NCI-H2227 treated with DMSO at 0.1 percent for 48 hours (cell line): ENCODE results near the gene PLXNA4.
A peak's percentile ranks its signal among the peaks of the same experiment; 100 is the strongest.

Experiments used
- DNase-seq: peaks from one replicate; lab custom pipeline; 2025; lab: John Stamatoyannopoulos, UW

PLXNA4 gene

GRCh38 chr7:132436121-132436520 lies 140.1 kb downstream of the PLXNA4 start:
- peak; percentile 39 for DNase-seq

- DNase-seq, result peak; percentile 48
Observed at GRCh38 chr7:132435016-132435990, 141.0 kb downstream of the PLXNA4 start.

GRCh38 chr7:132434041-132434440 lies 142.2 kb downstream of the PLXNA4 start:
- DNase-seq, result no peak

DNA sequence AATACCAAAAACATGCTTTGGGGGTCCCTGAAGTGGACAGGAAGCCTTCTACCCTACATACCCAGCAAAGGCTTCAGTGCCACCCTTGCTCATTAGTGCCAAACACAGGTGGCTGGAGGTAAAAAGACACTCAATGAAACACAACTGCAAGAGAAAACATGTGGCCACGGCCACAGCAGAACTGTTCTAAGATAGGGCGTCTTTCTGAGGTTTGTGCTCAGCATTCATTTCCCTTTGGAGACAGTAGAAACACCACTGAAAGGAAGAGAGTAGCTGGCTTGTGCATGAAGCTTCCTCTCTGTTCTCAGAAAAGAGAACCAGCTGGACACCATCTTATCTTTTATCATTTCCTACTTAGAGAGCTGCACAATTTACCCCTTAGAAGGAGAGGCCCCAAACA lies 143.0 kb downstream of the PLXNA4 start:
- no peak for DNase-seq

- no peak for DNase-seq
Observed at GRCh38 chr7:132430861-132431822, 145.1 kb downstream of the PLXNA4 start.

- no peak for DNase-seq
Observed at GRCh38 chr7:132430041-132430855, 146.0 kb downstream of the PLXNA4 start.

- no peak for DNase-seq
Observed at GRCh38 chr7:132429181-132429580, 147.1 kb downstream of the PLXNA4 start.

DNA sequence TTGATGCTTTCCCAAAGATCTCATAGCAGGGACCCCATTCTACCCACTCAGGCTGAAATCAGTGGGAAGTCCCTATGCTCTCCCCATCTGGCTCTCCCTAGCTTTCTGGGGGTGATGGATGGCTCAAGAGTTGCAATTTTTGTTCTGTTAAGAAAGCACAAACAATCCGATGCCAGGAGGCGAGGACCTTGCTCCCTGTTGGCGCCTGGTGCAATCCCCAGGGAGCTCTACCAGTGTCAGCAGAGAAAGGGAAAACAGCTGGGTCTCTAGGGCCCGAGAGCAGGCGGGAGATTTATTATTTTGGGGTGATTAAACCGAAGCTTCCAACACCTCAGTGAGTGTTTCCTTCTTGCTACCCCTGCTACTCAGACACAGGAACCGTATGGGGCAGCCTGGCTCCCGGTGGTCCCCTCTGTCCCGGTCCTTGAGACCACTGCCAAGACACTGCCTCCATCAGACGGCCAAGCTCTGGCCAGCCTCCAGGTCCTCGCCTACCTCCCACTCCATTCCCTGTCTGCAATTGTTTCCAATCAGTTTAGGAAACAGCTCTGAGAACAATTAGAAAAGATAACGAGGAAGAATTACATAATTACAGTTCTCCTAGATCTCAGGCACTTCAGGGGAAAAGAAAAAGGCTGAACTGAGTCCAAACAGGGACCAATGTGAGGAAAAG lies 147.9 kb downstream of the PLXNA4 start:
- DNase-seq, result no peak

DNA sequence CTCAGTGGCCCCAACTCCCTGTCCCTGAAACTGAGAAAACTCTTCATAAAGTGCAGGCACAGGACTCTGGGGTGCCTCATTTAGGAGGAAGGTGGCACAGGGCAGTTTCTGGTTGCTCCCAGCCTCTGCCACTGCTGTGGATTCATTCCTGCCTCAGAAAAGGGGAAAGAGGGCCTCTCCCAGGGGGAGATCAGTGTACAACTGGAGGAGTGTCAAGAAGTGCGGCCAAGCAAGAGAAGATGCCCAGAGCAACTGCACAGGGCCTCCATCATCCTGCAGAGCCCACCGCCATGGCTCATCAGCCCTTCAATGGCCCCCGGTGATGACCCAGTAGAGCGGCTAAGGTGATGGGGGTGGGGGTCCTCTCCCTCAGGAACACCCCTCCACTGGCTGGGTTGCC lies 150.3 kb downstream of the PLXNA4 start:
- DNase-seq, result no peak

DNA sequence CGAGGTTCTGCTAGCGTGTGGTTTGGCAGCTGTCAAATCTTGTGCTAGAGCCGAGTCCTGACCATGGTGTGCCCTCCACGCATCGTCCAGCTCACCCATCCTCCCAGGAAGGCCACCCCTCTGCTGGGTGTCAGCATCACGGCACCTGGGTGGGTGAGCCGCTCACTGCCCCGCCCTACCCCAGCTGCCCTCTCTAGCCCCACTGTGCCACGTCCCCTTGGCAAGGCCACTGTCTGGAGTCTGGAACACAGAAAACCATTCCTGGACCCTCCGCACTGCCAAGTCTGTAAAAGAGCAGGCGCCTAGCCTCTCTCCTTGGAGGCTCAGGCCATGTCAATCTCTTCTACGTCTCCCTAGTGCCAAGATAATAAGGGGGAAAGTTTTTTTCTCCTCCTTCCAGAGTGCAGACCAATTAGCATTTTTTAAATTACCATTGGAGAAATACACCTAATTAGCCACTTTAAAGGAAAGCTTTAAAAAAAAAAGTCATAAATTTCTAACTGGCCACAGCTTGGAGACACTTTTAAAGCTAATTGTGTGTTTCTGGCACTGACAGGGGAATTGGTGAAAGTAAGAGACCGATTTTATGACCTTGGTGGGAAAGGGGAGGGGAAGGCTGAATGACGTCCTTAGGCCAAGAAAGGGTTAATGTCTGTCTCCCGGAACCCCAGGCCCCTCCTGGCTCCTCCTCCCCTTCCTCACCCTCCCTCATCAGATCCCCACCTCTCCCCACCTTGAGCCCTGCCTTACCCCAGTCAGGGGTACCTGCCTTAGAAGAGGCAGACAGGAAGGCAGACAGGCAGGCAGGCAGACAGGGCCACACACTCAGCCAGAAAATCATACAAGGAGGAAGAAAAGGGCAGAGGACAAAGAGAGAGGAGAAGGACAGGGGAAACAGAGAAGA lies 151.2 kb downstream of the PLXNA4 start:
- no peak for DNase-seq

GRCh38 chr7:132424277-132424676 lies 152.0 kb downstream of the PLXNA4 start:
- DNase-seq, result no peak

DNA sequence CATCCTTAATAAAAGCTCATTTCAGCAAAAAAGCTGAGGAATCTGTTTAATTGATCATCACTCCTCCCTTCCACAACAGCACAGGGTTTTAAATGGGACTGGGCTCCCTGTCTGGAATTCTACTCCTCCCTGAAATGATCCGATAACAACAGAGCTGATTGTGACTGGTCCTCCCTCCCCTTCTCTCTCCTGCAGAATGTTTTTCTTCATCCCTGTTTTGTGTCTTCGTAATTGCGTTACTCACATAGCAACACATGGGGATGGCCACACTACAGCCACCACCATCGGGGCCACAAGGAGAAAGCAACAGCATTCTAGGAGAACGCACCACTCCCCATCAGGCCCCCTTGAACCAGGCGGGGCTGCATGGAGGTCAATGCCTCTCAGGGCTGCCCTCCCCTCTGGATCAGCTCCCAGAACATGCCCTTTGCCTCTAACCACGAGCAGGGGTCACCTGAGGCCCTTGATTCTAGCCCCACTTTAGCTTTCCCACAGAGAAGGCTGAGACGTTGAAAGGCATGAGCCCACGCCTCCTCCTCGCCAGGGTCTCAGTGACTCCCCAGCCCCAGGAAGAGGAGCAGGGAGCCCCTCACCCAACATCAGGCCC lies 152.6 kb downstream of the PLXNA4 start:
- no peak for DNase-seq

DNA sequence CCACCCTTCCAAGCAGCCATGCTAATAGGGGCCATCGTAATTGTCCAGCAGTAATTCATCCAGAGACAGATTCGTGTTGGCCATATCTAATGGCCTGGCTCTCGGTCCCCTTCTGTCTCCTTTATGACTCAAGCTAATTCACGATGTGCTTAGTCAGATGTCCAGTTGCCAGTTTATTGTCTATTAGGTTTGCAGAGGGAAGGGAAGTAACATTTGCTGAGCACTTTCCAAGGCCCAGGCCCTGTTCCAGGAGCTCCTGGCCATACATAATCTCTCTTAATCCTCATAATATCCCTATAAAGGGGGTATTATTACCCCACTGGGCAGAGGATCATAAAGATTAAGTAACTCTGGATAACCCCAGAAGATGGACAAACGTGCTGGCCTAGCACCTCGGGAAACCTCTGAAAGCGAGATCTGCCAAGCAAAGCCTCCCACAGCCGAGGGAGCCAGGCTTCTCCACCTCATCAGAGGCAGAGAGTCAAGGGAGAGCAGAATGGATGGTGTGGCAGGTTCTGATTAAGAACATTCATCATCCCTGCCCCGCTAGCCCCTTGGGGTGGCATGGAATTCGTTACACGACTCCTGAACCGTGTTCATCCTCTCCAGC lies 153.7 kb downstream of the PLXNA4 start:
- no peak for DNase-seq

GRCh38 chr7:132420527-132420926 lies 155.7 kb downstream of the PLXNA4 start:
- DNase-seq, result no peak

DNA sequence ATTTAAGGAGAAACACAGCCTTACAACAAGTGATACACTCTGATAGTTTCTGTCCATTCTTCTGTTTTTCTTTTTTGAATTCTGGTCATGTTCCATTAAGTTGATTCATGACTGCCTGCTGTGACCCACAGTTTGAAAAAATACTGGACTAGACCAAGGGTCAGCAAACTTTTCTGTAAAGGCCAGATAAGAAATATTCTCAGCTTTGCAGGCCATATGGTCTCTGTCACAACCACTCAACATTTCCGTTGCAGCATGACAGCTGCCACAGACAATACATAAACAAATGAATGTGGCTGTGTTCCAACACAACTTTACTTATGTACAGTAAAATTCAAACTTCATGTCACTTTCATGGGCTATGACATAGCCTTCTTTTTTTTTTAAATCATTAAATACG lies 156.7 kb downstream of the PLXNA4 start:
- no peak for DNase-seq

- no peak for DNase-seq
Observed at GRCh38 chr7:132418840-132419239, 157.4 kb downstream of the PLXNA4 start.

- DNase-seq, result no peak
Observed at GRCh38 chr7:132417103-132417906, 159.0 kb downstream of the PLXNA4 start.

GRCh38 chr7:132416395-132416794 lies 159.9 kb downstream of the PLXNA4 start:
- no peak for DNase-seq
